WTC11 (cell line): ENCODE measurements around the gene ASIC2. TPM values are rescaled to one million over a fixed set of nuclear protein-coding genes. Genes with fewer than 3 reads are reported as not detected.

Experiments
- ATAC-seq: fragments of 200-7000 bp; cut with Tn5 transposase; 2 replicates; pipeline ENCODE4 v1.10.0; 2021; ENCODE audit warnings: mild to moderate bottlenecking, moderate library complexity
- CTCF ChIA-PET: fragments of 300-600 bp; sonication (Branson Sonifier 250); formaldehyde crosslinking; loops from one replicate; lab custom pipeline; 2021; ENCODE audit warnings: antibody characterized with exemption; lab: Charles Lee
- POLR2A ChIA-PET: fragments of 350-600 bp; sonication (Branson Sonifier 250); formaldehyde crosslinking; loops from one replicate; lab custom pipeline; 2021; ENCODE audit warnings: antibody characterized with exemption; lab: Charles Lee
- DNase-seq: peaks from one replicate; pipeline ENCODE4 v3.0.0; 2021; ENCODE audit warnings: low spot score
- H3K27ac Mint-ChIP-seq: 2 replicates; pipeline ENCODE4 v1.8.0; 2021; ENCODE audit warnings: mixed read lengths
- H3K27me3 Mint-ChIP-seq: 2 replicates; pipeline ENCODE4 v1.8.0; 2021; ENCODE audit warnings: low read depth, mild to moderate bottlenecking, moderate library complexity, mixed read lengths
- H3K36me3 Mint-ChIP-seq: 2 replicates; pipeline ENCODE4 v1.8.0; 2021; ENCODE audit warnings: mixed read lengths
- H3K4me1 Mint-ChIP-seq: 2 replicates; pipeline ENCODE4 v1.8.0; 2022; ENCODE audit warnings: mixed read lengths
- H3K4me3 Mint-ChIP-seq: 2 replicates; pipeline ENCODE4 v1.8.0; 2021; ENCODE audit warnings: mild to moderate bottlenecking, moderate library complexity, mixed read lengths
- H3K9me3 Mint-ChIP-seq: 2 replicates; pipeline ENCODE4 v1.8.0; 2021; ENCODE audit warnings: mixed read lengths
- ATF1 ChIP-seq: sonication (generic); formaldehyde crosslinking; IDR thresholded peaks from 2 replicates; pipeline ENCODE4 v1.8.1; 2023; ENCODE audit warnings: mild to moderate bottlenecking, moderate library complexity, missing genetic modification reagents
- NR2C2 ChIP-seq: sonication (generic); formaldehyde crosslinking; IDR thresholded peaks from 2 replicates; pipeline ENCODE4 v1.8.0; 2022; ENCODE audit warnings: mild to moderate bottlenecking, missing genetic modification reagents
- NR3C1 ChIP-seq: sonication (generic); formaldehyde crosslinking; conservative IDR thresholded peaks from 2 replicates; pipeline ENCODE4 v1.8.1; 2023; ENCODE audit warnings: low read depth, mild to moderate bottlenecking, missing genetic modification reagents
- ZNF317 ChIP-seq: sonication (generic); formaldehyde crosslinking; IDR thresholded peaks from 2 replicates; pipeline ENCODE4 v1.8.1; 2023; ENCODE audit warnings: low read depth, mild to moderate bottlenecking, moderate library complexity, missing genetic modification reagents, borderline replicate concordance
- ZNF416 ChIP-seq: fragments of 250-450 bp; sonication (Bioruptor Pico); IDR thresholded peaks from 2 replicates; pipeline ENCODE4 v1.9.0; 2021; ENCODE audit warnings: mild to moderate bottlenecking, inconsistent platforms
- total RNA-seq: library from RNA; stranded (reverse); gene quantifications from 3 replicates; pipeline ENCODE4 v1.2.3, GENCODE V29; 2021
- TF ChIP-seq, protein P1 (sequence below): fragments of 200-600 bp; IDR thresholded peaks from 2 replicates; pipeline ENCODE4 v1.8.0; 2022; ENCODE audit warnings: antibody characterized with exemption
- TF ChIP-seq, protein P2 (sequence below): fragments of 250-450 bp; sonication (Bioruptor Pico); IDR thresholded peaks from 2 replicates; pipeline ENCODE4 v1.9.0; 2021; ENCODE audit warnings: moderate library complexity, mild to moderate bottlenecking, inconsistent platforms, borderline replicate concordance
- TF ChIP-seq, protein P3 (sequence below): sonication (generic); formaldehyde crosslinking; IDR thresholded peaks from 2 replicates; pipeline ENCODE4 v1.8.0; 2022; ENCODE audit warnings: mild to moderate bottlenecking, missing genetic modification reagents
- TF ChIP-seq, protein P4 (sequence below): sonication (generic); formaldehyde crosslinking; IDR thresholded peaks from 2 replicates; pipeline ENCODE4 v1.8.1; 2022; ENCODE audit warnings: low read depth, mild to moderate bottlenecking, moderate library complexity, missing genetic modification reagents, borderline replicate concordance
- TF ChIP-seq, protein P5 (sequence below): sonication (generic); formaldehyde crosslinking; IDR thresholded peaks from 2 replicates; pipeline ENCODE4 v1.8.1; 2023; ENCODE audit warnings: mild to moderate bottlenecking, missing genetic modification reagents, moderate library complexity
- TF ChIP-seq, protein P6 (sequence below): sonication (generic); formaldehyde crosslinking; IDR thresholded peaks from 2 replicates; pipeline ENCODE4 v1.8.0; 2022; ENCODE audit warnings: missing genetic modification reagents
- TF ChIP-seq, protein P7 (sequence below): fragments of 250-450 bp; sonication (Bioruptor Pico); IDR thresholded peaks from 2 replicates; pipeline ENCODE4 v1.9.0; 2021; ENCODE audit warnings: mild to moderate bottlenecking

ASIC2 gene
- total RNA-seq, 1 experiment from 2014 or later = 2.7 TPM

DNA sequence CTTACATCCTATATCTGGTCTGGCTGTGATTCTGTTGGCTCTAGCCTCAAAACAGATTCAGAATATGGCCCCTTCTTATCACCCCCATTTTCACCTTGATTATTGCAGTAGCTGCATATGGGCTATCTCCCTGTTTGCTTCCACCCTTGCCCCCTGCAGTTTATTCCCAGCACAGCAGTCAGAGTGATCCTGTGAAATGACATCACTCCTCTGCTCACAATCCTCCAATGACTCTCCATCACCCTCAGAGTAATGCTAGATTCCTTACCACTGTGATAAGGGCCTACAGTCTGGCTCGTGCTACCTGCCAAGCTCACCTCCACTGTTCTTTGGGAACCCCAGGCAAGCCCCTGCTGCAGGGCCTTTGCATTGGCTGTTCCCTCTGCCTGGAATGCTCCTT lies 92.5 kb downstream of the ASIC2 start:
- TF ChIP-seq, protein P1, sequence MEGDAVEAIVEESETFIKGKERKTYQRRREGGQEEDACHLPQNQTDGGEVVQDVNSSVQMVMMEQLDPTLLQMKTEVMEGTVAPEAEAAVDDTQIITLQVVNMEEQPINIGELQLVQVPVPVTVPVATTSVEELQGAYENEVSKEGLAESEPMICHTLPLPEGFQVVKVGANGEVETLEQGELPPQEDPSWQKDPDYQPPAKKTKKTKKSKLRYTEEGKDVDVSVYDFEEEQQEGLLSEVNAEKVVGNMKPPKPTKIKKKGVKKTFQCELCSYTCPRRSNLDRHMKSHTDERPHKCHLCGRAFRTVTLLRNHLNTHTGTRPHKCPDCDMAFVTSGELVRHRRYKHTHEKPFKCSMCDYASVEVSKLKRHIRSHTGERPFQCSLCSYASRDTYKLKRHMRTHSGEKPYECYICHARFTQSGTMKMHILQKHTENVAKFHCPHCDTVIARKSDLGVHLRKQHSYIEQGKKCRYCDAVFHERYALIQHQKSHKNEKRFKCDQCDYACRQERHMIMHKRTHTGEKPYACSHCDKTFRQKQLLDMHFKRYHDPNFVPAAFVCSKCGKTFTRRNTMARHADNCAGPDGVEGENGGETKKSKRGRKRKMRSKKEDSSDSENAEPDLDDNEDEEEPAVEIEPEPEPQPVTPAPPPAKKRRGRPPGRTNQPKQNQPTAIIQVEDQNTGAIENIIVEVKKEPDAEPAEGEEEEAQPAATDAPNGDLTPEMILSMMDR = no peak
- TF ChIP-seq ZNF317 = no peak
- Mint-ChIP-seq H3K27me3 (peaks cover 71% of the 10 kb centered on the region), H3K9me3 (no peaks in the 10 kb centered on the region), H3K4me1 (peaks cover 8% of the 10 kb centered on the region), H3K27ac (no peak overlapping the region), H3K36me3 (no peaks in the 10 kb centered on the region), H3K4me3 (no peak overlapping the region)
- peak; percentile 17 for DNase-seq
- POLR2A ChIA-PET = no interaction called here
- CTCF ChIA-PET = interaction anchor here (0.6 to 2.3 kb wide), 6 partner anchors 9 to 203 kb away, joined by 3 to 9 read pairs (median 4); no protein-coding TSS in a partner anchor
- peak; percentile 80 for ATAC-seq

DNA sequence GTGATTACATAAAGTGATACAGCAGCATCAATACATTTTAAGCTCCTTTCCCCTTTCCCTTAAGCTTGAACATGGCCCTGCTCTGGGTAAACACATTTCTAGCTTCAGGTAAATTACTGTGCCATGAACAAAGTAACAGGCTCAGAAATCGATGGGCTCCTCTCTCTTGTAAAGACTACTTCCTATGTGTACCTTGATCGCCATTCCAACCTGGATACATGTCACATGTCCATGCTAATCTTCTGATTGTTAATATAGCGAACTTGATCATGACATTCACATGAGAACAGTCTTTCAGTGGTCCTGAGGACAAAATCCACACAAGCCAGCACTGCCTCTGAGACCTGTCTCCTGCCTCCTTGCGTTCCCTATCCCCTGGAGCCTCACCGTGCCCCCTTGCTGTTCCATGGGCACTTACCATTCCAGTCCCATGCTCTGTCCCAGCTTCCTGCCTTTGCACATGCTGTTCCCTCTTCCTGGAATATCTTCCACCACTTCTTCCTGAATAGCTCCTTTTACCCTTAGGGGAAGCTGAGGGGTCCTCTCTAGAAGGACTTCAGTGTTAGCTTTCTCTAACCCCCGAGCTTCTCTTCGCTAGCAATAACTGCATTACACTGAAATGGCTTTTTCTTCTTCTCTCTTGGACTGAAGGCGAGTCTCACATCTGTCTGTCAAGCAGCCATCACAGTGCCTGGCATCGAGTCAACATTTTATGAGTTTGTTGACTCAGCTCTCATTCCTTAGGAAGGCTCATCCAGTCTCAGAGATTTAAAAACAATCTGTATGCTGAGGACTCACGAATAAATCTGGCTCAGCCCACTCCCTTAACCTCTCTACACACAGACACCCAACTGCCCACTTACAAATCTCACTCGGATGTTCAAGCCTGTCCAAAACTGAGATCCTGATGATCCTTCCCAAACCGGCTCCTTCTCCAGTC lies 93.3 kb downstream of the ASIC2 start:
- Mint-ChIP-seq H3K4me1 (peaks cover 8% of the 10 kb centered on the region), H3K4me3 (no peak overlapping the region), H3K9me3 (no peaks in the 10 kb centered on the region), H3K27ac (no peak overlapping the region), H3K27me3 (peaks cover 76% of the 10 kb centered on the region), H3K36me3 (no peaks in the 10 kb centered on the region)
- POLR2A ChIA-PET = no interaction called here
- CTCF ChIA-PET = interaction anchor here (0.6 to 2.3 kb wide), 7 partner anchors 8 to 202 kb away, joined by 3 to 9 read pairs (median 4); no protein-coding TSS in a partner anchor
- no peak for DNase-seq
- no peak for ATAC-seq
- TF ChIP-seq, protein P2, sequence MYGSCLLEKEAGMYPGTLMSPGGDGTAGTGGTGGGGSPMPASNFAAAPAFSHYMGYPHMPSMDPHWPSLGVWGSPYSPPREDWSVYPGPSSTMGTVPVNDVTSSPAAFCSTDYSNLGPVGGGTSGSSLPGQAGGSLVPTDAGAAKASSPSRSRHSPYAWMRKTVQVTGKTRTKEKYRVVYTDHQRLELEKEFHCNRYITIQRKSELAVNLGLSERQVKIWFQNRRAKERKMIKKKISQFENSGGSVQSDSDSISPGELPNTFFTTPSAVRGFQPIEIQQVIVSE = no peak
- TF ChIP-seq, protein P3, sequence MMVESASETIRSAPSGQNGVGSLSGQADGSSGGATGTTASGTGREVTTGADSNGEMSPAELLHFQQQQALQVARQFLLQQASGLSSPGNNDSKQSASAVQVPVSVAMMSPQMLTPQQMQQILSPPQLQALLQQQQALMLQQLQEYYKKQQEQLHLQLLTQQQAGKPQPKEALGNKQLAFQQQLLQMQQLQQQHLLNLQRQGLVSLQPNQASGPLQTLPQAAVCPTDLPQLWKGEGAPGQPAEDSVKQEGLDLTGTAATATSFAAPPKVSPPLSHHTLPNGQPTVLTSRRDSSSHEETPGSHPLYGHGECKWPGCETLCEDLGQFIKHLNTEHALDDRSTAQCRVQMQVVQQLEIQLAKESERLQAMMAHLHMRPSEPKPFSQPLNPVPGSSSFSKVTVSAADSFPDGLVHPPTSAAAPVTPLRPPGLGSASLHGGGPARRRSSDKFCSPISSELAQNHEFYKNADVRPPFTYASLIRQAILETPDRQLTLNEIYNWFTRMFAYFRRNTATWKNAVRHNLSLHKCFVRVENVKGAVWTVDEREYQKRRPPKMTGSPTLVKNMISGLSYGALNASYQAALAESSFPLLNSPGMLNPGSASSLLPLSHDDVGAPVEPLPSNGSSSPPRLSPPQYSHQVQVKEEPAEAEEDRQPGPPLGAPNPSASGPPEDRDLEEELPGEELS = no peak
- TF ChIP-seq ZNF317 (no peak), NR3C1 (CRISPR knock-in tag) (no peak), NR2C2 (no peak), ATF1 (CRISPR knock-in tag) (no peak), ZNF416 (CRISPR knock-in tag) (no peak)
- TF ChIP-seq, protein P4, sequence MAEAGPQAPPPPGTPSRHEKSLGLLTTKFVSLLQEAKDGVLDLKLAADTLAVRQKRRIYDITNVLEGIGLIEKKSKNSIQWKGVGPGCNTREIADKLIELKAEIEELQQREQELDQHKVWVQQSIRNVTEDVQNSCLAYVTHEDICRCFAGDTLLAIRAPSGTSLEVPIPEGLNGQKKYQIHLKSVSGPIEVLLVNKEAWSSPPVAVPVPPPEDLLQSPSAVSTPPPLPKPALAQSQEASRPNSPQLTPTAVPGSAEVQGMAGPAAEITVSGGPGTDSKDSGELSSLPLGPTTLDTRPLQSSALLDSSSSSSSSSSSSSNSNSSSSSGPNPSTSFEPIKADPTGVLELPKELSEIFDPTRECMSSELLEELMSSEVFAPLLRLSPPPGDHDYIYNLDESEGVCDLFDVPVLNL = no peak
- TF ChIP-seq, protein P5, sequence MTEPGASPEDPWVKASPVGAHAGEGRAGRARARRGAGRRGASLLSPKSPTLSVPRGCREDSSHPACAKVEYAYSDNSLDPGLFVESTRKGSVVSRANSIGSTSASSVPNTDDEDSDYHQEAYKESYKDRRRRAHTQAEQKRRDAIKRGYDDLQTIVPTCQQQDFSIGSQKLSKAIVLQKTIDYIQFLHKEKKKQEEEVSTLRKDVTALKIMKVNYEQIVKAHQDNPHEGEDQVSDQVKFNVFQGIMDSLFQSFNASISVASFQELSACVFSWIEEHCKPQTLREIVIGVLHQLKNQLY = no peak
- TF ChIP-seq, protein P6, sequence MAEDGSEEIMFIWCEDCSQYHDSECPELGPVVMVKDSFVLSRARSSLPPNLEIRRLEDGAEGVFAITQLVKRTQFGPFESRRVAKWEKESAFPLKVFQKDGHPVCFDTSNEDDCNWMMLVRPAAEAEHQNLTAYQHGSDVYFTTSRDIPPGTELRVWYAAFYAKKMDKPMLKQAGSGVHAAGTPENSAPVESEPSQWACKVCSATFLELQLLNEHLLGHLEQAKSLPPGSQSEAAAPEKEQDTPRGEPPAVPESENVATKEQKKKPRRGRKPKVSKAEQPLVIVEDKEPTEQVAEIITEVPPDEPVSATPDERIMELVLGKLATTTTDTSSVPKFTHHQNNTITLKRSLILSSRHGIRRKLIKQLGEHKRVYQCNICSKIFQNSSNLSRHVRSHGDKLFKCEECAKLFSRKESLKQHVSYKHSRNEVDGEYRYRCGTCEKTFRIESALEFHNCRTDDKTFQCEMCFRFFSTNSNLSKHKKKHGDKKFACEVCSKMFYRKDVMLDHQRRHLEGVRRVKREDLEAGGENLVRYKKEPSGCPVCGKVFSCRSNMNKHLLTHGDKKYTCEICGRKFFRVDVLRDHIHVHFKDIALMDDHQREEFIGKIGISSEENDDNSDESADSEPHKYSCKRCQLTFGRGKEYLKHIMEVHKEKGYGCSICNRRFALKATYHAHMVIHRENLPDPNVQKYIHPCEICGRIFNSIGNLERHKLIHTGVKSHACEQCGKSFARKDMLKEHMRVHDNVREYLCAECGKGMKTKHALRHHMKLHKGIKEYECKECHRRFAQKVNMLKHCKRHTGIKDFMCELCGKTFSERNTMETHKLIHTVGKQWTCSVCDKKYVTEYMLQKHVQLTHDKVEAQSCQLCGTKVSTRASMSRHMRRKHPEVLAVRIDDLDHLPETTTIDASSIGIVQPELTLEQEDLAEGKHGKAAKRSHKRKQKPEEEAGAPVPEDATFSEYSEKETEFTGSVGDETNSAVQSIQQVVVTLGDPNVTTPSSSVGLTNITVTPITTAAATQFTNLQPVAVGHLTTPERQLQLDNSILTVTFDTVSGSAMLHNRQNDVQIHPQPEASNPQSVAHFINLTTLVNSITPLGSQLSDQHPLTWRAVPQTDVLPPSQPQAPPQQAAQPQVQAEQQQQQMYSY (CRISPR knock-in tag) = no peak
- TF ChIP-seq, protein P7, sequence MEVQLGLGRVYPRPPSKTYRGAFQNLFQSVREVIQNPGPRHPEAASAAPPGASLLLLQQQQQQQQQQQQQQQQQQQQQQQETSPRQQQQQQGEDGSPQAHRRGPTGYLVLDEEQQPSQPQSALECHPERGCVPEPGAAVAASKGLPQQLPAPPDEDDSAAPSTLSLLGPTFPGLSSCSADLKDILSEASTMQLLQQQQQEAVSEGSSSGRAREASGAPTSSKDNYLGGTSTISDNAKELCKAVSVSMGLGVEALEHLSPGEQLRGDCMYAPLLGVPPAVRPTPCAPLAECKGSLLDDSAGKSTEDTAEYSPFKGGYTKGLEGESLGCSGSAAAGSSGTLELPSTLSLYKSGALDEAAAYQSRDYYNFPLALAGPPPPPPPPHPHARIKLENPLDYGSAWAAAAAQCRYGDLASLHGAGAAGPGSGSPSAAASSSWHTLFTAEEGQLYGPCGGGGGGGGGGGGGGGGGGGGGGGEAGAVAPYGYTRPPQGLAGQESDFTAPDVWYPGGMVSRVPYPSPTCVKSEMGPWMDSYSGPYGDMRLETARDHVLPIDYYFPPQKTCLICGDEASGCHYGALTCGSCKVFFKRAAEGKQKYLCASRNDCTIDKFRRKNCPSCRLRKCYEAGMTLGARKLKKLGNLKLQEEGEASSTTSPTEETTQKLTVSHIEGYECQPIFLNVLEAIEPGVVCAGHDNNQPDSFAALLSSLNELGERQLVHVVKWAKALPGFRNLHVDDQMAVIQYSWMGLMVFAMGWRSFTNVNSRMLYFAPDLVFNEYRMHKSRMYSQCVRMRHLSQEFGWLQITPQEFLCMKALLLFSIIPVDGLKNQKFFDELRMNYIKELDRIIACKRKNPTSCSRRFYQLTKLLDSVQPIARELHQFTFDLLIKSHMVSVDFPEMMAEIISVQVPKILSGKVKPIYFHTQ (CRISPR knock-in tag) = no peak
- TF ChIP-seq, protein P1 = no peak
